Activated CD8-positive, alpha-beta memory T cell treated with anti-CD3 and anti-CD28 coated beads, Interleukin-2, amount 50 U/mL, for 24 hours (primary cell): ENCODE data around the gene PRIMA1.

Experiments
- DNase-seq: peaks from one replicate; pipeline ENCODE4 v3.0.0-alpha.2; 2020; ENCODE audit errors: extremely low read depth

PRIMA1 gene

DNA sequence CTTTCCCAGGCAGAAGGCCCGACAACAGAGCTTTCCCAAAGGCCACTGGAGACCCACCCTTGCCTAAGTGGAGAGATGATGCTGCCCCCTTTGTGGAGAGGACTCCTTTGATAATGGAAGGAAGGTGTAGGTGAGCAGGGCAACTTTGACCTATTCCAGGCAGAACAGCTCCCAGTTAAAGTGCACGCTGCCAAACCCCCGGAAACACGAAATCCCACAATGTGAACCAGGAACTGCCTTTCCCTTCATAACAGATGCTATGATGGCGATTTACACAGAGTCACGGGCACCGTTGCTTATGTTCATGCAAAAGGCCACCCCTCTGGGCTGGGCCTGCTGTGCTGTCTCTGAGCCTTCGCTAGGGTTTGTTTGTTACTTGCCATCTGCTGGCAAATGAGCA is 34.6 kb downstream of the PRIMA1 start:
- no peak for DNase-seq

DNA sequence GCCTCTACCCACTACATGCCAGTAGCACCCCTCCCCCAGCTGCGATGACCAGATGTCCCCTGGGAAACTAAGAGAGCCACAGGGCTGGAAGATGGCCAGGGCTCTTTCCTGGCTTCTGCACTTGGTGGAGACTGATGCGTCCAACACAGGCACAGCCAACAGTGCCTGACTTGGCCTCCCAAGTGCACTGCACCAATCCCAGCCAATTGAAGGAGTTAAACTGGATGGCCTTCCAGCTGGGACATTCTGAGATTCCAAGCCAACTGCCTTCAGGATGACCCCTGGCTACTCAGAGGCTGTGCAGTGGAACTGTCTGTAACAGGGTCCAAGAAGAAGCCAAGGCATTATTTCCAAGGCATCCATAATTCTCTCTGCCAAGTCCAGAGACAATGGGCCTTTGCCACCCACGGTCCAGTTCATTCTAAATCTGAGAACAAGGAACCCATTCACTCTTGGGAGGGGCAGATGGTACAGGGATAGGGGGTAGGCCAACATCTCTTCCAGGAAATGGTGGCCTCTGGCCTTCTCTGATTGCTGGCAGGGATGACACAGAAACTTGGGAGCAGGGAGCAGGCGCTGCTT is 35.2 kb downstream of the PRIMA1 start:
- no peak for DNase-seq

DNA sequence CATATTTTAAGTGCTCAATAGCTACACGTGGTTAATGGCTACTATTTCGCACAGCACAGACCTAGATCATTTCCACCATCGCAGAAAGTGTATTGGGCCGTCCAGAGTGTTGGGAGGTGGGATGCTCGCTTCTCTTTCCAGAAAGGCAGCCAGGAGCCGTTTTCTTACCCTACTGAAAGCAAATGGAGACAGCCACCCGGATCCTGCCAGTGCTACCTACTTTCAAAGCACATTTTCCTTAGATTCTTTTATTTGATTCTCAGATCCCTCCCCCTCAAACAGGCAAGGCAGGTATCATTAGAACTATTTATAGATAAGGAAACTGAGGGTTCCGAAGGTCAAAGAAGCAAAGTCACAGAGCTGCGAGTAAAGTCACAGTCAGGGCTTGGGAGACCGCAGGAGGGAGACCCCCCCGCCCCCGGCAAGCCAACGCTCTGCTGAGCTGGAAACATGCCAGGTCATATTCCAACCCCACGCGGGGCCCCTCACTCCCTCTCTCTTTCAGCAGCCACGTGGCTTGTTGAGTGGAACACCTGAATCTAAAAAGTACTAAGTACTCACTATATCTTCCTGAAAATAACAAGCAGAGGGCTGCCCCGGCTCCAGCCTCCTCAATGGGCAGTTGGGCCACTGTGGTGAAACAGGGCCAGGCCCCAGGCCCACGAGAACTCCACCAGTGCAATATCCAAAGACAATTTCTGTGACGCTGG is 36.2 kb downstream of the PRIMA1 start:
- no peak for DNase-seq

DNA sequence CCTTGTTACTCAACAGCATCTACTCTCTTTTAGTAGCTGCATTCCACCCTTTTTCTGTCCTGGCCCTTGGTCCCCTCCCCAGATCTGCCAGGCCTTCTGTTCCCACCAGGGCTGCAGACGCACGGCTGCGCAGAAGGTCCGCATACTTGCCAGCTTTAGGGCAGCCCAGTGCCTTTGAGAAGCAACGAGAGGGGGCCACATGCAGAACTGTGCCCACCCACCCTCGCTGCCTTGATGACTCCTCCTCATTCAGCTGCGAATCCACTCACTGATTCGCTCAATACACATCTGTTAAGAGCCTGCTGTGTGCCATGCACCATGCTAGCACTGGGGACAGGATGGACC is 39.2 kb downstream of the PRIMA1 start:
- DNase-seq = no peak

DNA sequence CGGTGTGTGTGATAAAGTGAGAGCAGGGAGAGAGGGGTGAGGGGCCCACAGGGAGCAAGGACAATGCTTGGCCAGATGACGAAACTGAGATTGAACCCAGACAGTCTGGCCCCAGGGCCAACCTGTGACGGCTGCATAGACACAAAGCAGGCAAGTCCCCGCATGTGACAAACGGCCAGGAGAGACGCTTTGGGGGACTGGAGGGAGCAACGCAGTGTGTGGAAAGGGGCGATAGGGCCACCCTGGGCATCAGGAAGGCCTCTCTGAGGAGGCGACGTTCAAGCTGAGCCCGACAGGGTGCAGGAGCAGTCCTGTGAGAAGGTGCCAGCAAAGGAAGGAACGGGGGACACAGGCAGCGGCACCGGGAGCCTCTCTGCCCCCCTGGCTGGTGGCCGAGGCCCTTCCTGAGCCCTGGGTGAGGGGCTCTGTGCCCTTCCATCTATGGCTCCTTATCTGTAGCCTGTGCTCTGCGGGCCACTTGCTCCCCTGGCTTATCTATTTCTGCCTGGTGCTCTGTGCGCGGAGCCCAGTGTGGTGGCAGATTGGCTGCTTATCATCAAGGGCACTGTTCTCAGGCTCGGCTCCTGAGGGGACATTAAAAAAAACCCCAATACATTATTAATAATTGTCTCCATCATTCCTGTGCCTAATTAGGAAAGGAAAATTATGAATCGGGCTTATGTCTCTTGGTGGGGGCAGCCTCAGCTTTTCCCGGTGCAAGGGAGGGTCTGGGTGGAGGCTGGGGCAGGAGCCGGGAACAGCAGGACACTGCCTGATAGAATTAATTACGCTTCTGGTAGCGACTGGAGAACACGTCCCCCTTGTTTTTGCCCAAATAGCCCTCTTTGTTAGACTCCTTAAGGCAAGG is 39.8 kb downstream of the PRIMA1 start:
- no peak for DNase-seq

DNA sequence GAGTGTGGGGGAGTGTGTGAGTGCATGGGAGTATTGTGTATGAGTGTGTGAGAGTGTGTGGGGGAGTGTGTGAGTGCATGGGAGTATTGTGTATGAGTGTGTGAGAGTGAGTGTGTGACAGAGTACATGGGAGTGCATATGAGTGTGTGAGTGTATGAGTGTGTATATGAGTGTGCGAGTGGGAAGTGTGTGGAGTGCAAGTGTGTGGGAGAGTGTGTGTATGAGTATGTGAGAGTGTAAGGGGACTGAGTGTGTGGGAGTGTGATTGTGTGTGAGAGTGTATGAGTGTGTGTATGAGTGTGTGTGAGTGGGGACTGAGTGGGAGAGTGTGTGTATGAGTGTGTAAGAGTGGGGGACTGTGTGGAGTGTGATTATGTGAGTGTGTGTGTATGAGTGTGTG is 40.7 kb downstream of the PRIMA1 start:
- DNase-seq = no peak

DNA sequence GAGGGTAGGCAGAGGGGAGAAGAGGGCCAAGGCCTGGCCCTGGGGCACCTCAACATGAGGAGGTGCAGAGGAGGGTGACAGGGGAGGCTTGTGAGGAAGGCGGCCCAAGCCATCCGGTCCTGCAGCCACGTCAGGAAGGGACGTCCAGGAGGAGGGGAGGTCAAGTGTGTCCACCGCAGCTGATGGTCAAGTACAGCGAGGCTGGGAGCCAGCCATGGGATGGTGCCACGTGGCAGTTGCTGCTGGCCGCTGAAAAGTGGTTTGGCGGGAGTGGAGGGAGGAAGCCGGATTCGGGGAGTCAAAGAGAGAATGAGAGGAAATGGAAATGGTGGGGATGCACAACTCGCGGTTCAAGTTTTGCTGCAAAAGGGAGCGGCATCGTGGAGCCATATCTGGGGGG is 41.2 kb downstream of the PRIMA1 start:
- no peak for DNase-seq

- DNase-seq = no peak
Measured at GRCh38 chr14:93745603-93746273, 42.5 kb downstream of the PRIMA1 start.

GRCh38 chr14:93744876-93745275 is 43.4 kb downstream of the PRIMA1 start:
- no peak for DNase-seq

DNA sequence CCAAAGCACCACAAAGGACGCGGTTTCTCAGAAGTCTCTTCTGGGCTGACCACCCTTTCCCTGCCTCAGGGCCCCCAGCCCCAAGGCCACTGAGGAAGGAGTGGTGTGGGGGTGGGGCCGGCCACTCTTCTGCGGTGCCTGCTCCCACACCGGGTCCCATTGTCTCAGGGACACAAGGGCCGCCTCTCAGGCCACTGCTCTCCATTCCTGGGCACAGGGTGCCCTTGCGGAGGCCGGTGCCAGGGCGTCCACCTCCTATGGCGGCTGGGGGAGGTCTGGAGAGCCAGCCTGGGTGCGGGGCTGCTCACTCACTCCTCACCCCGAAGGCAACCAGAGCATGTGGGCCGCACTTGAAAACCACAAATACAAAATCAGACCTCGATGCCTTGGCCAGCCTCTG is 44.1 kb downstream of the PRIMA1 start:
- no peak for DNase-seq

GRCh38 chr14:93743270-93744060 is 44.8 kb downstream of the PRIMA1 start:
- no peak for DNase-seq

DNA sequence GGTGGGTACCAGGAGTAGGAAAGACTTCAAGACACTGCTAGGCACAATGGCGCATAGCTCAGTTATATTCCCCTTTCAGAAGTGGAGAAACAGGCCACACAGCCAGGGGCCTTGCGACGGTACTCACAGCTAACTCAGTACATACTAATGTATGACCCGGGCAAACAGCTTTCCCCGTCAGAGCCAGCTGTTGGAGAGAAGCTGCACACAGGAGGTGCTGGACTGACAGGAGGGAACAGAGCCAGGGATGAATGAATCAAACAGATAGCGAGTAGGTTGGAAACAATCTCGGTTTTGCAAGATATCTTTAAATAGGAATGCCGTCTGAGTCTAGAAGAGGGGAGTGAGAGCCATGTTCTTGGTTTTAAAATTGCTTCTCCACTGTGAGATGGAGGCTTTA is 45.5 kb downstream of the PRIMA1 start:
- DNase-seq = no peak

DNA sequence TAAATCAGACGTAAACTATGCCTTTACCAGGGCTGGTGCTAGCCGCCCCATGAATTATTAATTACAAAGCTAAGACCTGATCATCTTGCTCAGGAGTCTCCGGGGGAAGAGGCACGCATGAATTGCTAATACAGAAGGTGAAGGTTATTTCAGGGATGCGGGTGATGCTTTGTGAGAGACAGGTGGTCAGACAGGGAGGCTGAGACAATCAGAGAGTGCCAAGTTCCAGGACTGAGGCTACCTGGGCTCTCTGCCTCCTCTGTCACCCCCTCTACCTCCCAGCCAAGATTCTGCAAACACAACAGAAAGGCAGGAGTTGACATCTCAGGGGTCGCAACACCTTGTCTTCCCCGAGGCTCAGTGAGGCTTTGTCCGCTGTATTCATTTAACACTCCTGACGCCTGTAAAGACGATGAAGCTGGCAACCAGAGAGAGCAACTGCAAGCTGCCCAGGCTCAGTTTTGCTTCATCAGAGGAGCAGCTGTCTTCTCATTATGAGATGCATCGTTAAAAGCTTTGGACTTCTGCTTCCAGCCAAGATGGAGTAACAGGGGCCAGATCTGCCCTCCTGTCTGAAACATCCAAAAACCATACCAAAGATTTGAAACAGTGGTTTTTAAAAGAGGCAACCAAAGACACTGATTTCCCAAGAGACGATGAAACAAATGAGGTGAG is 46.6 kb downstream of the PRIMA1 start:
- DNase-seq = no peak

DNA sequence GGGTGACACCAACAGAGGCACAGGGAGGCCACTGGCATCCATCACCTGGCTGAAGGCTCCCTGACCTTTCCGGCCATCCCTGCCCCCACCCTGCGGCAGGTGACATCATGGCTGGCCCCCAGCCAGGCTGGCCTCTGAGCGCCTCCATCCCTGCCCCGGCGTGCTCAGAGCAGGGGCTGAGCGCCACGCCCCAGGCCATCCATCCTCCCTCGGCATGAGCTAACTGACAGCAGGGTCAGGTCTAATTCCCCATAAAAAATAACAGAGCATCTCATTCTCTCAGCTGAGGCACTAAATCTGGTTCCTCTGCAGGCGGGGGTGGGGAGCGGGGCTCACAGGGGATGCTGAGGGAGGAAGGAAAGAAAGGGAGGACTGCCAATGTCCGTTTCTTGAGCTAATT is 50.7 kb downstream of the PRIMA1 start:
- no peak for DNase-seq

- DNase-seq = no peak
Measured at GRCh38 chr14:93736378-93737014, 51.8 kb downstream of the PRIMA1 start.

DNA sequence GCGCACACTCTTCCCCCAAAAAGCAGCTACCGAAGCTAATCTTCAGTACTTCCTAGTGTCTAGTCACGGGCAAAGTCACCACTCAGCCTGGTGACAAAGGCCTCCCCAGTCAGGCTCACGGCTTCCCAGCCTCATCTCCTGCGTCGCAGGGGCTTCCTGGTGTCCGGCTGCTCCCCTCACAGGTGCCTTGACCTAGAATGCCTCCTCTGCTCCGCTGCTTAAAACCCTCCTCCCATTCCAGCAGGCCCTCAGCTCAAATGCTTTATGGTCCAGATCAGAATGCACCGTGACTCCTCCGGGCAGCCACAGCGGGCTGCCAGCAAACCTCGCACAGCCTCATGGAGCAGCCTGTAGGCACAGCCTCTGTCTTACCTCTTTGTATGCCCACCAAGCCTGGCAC is 53.1 kb downstream of the PRIMA1 start:
- no peak for DNase-seq

- DNase-seq = no peak
Measured at GRCh38 chr14:93734086-93734822, 54.0 kb downstream of the PRIMA1 start.

- DNase-seq = no peak
Measured at GRCh38 chr14:93733631-93734030, 54.7 kb downstream of the PRIMA1 start.

- no peak for DNase-seq
Measured at GRCh38 chr14:93733231-93733630, 55.1 kb downstream of the PRIMA1 start.

DNA sequence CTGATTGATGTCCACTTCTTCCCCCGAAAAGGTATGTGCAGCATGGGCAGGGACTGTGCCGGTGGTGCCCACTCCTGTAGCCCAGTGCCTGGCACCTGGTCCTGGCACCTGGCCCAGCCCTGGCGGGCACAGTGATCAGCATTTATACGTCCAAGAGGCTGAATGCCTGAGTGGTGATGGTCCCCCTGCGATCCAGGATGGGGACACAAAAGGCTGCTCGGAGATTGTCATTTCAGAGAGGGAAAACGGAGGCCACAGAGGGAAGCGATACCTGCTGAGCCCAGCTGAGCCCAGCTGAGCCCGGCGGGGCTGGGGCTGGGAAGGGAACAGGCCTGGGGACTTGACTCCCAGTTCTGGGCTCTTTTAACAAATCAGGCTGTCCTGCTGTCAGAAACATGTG is 55.8 kb downstream of the PRIMA1 start:
- no peak for DNase-seq
